Neuronal stem cell (in vitro differentiated cells): ENCODE measurements around the gene MAD1L1.
"Not testable (repeated sequence)": the region's sequence is repeated elsewhere in the genome, so short reads cannot be mapped to it uniquely, and the experiment has no call there.

Source experiments
- DNase-seq: peaks from one replicate; pipeline ENCODE4 v3.0.0-alpha.2; 2013; ENCODE audit warnings: low spot score
- H2AFZ ChIP-seq: one replicate; pipeline ENCODE4 v1.6.1; 2013; ENCODE audit warnings: mild to moderate bottlenecking, low read length, inconsistent platforms
- H2AK5ac ChIP-seq: 2 replicates; pipeline ENCODE4 v1.6.1; 2013; ENCODE audit warnings: low read depth, mild to moderate bottlenecking, inconsistent platforms, low read length, moderate library complexity, mixed read lengths
- H2BK120ac ChIP-seq: 2 replicates; pipeline ENCODE4 v1.6.1; 2013; ENCODE audit warnings: low read depth, mild to moderate bottlenecking, inconsistent platforms, low read length, moderate library complexity, mixed read lengths
- H2BK12ac ChIP-seq: one replicate; pipeline ENCODE4 v1.6.1; 2013; ENCODE audit warnings: low read length, inconsistent platforms
- H2BK15ac ChIP-seq: 2 replicates; pipeline ENCODE4 v1.6.1; 2013; ENCODE audit warnings: mild to moderate bottlenecking, low read length, inconsistent platforms, mixed read lengths
- H2BK5ac ChIP-seq: one replicate; pipeline ENCODE4 v1.6.1; 2013; ENCODE audit warnings: inconsistent platforms, mild to moderate bottlenecking, low read length, moderate library complexity
- H3K14ac ChIP-seq: one replicate; pipeline ENCODE4 v1.6.1; 2013; ENCODE audit warnings: low read length, inconsistent platforms
- H3K18ac ChIP-seq: 2 replicates; pipeline ENCODE4 v1.6.1; 2013; ENCODE audit warnings: low read length, inconsistent platforms
- H3K23ac ChIP-seq: 2 replicates; pipeline ENCODE4 v1.6.1; 2013; ENCODE audit warnings: low read depth, mild to moderate bottlenecking, mixed read lengths, low read length, inconsistent platforms; ENCODE audit not compliant: poor library complexity
- H3K27ac ChIP-seq: replicated peaks from 3 replicates; pipeline ENCODE4 v1.5.1; 2013; ENCODE audit warnings: low read length, inconsistent platforms
- H3K27me3 ChIP-seq, 3 experiments: 2 replicates each; pipeline ENCODE4 v1.6.1; 2013; ENCODE audit warnings: low read length in 3 of 3, mild to moderate bottlenecking in 2 of 3, inconsistent platforms in 1 of 3, low read depth in 1 of 3, mixed read lengths in 1 of 3, moderate library complexity in 1 of 3; ENCODE audit not compliant: control insufficient read depth in 3 of 3, insufficient read depth in 3 of 3
- H3K36me3 ChIP-seq, 2 donors: replicated peaks in 1 of 2; 2 replicates each; pipeline ENCODE4 v1.6.1; 2013; ENCODE audit warnings: low read length in 2 of 2; ENCODE audit not compliant: control insufficient read depth in 2 of 2, insufficient read depth in 2 of 2
- H3K4ac ChIP-seq: 2 replicates; pipeline ENCODE4 v1.6.1; 2013; ENCODE audit warnings: inconsistent platforms, mild to moderate bottlenecking, low read length, moderate library complexity
- H3K4me1 ChIP-seq, 2 donors: 1 replicate in 1 of 2; 2 replicates in 1 of 2; pipeline ENCODE4 v1.6.1; 2013; ENCODE audit warnings: low read length in 2 of 2, low read depth in 1 of 2; ENCODE audit not compliant: control insufficient read depth in 2 of 2, insufficient read depth in 1 of 2
- H3K4me2 ChIP-seq: one replicate; pipeline ENCODE4 v1.6.1; 2013; ENCODE audit warnings: mild to moderate bottlenecking, low read length, inconsistent platforms; ENCODE audit not compliant: insufficient read depth, poor library complexity, severe bottlenecking
- H3K4me3 ChIP-seq, 2 donors: 2 replicates each; pipeline ENCODE4 v1.5.1; 2013; ENCODE audit warnings: low read length in 2 of 2, mild to moderate bottlenecking in 2 of 2, inconsistent platforms in 1 of 2, moderate library complexity in 1 of 2
- H3K79me1 ChIP-seq: one replicate; pipeline ENCODE4 v1.6.1; 2013; ENCODE audit warnings: low read depth, mild to moderate bottlenecking, inconsistent platforms, low read length, moderate library complexity
- H3K9ac ChIP-seq: one replicate; pipeline ENCODE4 v1.6.1; 2013; ENCODE audit warnings: mild to moderate bottlenecking, low read depth, low read length, inconsistent platforms; ENCODE audit not compliant: poor library complexity
- H3K9me3 ChIP-seq, 2 donors: replicated peaks in 1 of 2; 2 replicates each; pipeline versions ENCODE3 to v1.6.1; 2013; ENCODE audit warnings: low read length in 2 of 2, mild to moderate bottlenecking in 2 of 2, inconsistent platforms in 1 of 2, low read depth in 1 of 2, mixed read lengths in 1 of 2, moderate library complexity in 1 of 2; ENCODE audit not compliant: control insufficient read depth in 2 of 2, insufficient read depth in 1 of 2
- H4K8ac ChIP-seq: one replicate; pipeline ENCODE4 v1.6.1; 2013; ENCODE audit warnings: low read depth, mild to moderate bottlenecking, inconsistent platforms, low read length, moderate library complexity
- H4K91ac ChIP-seq: one replicate; pipeline ENCODE4 v1.6.1; 2013; ENCODE audit warnings: low read length, low read depth, mild to moderate bottlenecking, inconsistent platforms; ENCODE audit not compliant: poor library complexity
- WGBS, 2 donors: extraction: QIAGEN DNeasy Blood & Tissue Kit; methylation state at CpG; one replicate each; pipeline ENCODE4 v1.1.7; 2013; ENCODE audit warnings: missing lambda C conversion rate in 2 of 2, mixed read lengths in 1 of 2; ENCODE audit not compliant: insufficient read length in 2 of 2, insufficient replicate concordance in 1 of 2; ENCODE audit errors: extremely low coverage in 2 of 2; 5-methylcytosine and 5-hydroxymethylcytosine counted together

Gene MAD1L1

DNA sequence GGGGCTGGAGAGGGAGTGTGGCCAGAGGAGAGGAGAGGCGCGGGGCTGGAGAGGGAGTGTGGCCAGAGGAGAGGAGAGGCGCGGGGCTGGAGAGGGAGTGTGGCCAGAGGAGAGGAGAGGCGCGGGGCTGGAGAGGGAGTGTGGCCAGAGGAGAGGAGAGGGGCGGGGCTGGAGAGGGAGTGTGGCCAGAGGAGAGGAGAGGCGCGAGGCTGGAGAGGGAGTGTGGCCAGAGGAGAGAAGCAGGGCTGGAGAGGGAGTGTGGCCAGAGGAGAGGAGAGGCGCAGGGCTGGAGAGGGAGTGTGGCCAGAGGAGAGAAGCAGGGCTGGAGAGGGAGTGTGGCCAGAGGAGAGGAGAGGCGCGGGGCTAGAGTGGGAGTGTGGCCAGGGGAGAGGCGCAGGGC, 174.5 kb downstream of the MAD1L1 start:
- H3K14ac ChIP-seq, H3K4me3 ChIP-seq, H3K18ac ChIP-seq, H3K9ac ChIP-seq, H3K4ac ChIP-seq, H3K4me2 ChIP-seq, H3K27me3 ChIP-seq, H3K79me1 ChIP-seq, H2AFZ ChIP-seq, H2BK5ac ChIP-seq, H3K4me1 ChIP-seq, DNase-seq, H4K8ac ChIP-seq, H3K36me3 ChIP-seq, H2BK15ac ChIP-seq, H2BK120ac ChIP-seq, H2BK12ac ChIP-seq, H4K91ac ChIP-seq, H3K23ac ChIP-seq, H3K27ac ChIP-seq, H2AK5ac ChIP-seq: not testable (repeated sequence)
- H3K9me3 ChIP-seq: peaks cover 14 to 17% of the 10 kb centered on the region in 2 donors
- WGBS, 2 donors: no CpG with 5 or more reads among the region's 13 CpGs

DNA sequence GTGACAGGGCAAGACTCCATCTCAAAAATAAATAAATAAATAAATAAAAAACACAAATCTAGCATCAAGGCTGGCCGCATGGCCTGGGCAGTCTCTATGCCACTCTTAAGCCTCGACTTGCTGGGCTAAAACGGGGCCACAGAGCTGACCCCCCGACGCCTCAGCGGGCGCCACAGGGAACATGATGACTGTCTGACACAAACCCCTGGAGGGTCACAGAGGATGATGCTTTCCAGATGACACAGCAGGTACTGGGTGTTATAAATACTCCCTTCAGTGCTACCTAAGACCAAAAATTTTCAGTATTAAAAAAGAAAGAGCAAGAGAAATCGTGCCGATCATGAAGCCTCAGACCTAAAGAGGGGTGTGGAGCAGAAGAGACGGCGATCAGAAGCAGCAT, 176.8 kb downstream of the MAD1L1 start:
- no peak overlapping the region for H3K4ac ChIP-seq
- peaks cover 11 to 16% of the 10 kb centered on the region in 2 donors for H3K9me3 ChIP-seq
- H4K91ac ChIP-seq: no peak overlapping the region
- H3K4me1 ChIP-seq: peaks cover 3 to 4% of the 10 kb centered on the region in 2 donors
- H2BK15ac ChIP-seq: no peak overlapping the region
- no peak overlapping the region for H2AFZ ChIP-seq
- no peak overlapping the region for H4K8ac ChIP-seq
- H2BK5ac ChIP-seq: no peak overlapping the region
- H3K14ac ChIP-seq: peak overlapping the region; percentile 6
- no peak for DNase-seq
- no peak overlapping the region for H2BK120ac ChIP-seq
- H3K9ac ChIP-seq: no peak overlapping the region
- no peak overlapping the region for H3K18ac ChIP-seq
- H3K36me3 ChIP-seq: peaks cover 0 to 4% of the 10 kb centered on the region in 2 donors
- H3K27ac ChIP-seq: no peak overlapping the region
- H2AK5ac ChIP-seq: no peak overlapping the region
- H3K27me3 ChIP-seq: no peaks in the 10 kb centered on the region
- H3K4me3 ChIP-seq: no peak overlapping the region
- H3K23ac ChIP-seq: no peak overlapping the region
- H3K79me1 ChIP-seq: peaks cover 14% of the 10 kb centered on the region
- no peak overlapping the region for H2BK12ac ChIP-seq
- WGBS, 2 donors: no CpG with 5 or more reads among the region's 11 CpGs
- H3K4me2 ChIP-seq: no peak overlapping the region

DNA sequence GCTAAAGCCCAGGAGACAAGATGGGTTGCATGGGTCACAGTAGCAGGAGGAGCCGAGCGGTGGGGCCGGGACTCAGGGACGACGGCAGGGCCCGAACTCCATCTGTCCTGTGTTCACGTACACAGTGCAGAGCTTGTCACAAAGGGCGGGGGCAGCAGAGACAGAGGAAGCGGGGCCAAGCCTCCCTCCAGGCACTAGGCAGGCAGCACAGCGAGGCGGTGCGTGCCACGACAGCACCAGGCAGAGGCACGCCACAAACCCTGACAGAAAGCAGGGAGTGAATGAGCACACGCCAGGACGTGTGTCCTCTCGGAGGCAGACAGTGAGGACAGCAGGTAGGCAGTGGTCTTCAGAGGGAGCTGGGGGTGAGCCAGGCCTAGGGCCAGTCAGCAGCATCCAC, 177.8 kb downstream of the MAD1L1 start:
- H3K4me2 ChIP-seq: no peak overlapping the region
- no peak overlapping the region for H2BK15ac ChIP-seq
- H3K27ac ChIP-seq: no peak overlapping the region
- H4K8ac ChIP-seq: no peak overlapping the region
- peaks cover 0 to 4% of the 10 kb centered on the region in 2 donors for H3K36me3 ChIP-seq
- H3K79me1 ChIP-seq: peaks cover 14% of the 10 kb centered on the region
- no CpG with 5 or more reads among the region's 17 CpGs for WGBS, 2 donors
- peaks cover 5 to 6% of the 10 kb centered on the region in 2 donors for H3K9me3 ChIP-seq
- peak overlapping the region in 1 of 2 donors; percentile 22 for H3K4me3 ChIP-seq
- H2AFZ ChIP-seq: no peak overlapping the region
- H3K18ac ChIP-seq: peak overlapping the region; percentile 72
- H3K4me1 ChIP-seq: peaks cover 3 to 4% of the 10 kb centered on the region in 2 donors
- no peaks in the 10 kb centered on the region for H3K27me3 ChIP-seq
- H3K4ac ChIP-seq: no peak overlapping the region
- DNase-seq: no peak
- H3K14ac ChIP-seq: peak overlapping the region; percentile 89
- H3K9ac ChIP-seq: no peak overlapping the region
- no peak overlapping the region for H4K91ac ChIP-seq
- no peak overlapping the region for H2BK120ac ChIP-seq
- H2AK5ac ChIP-seq: no peak overlapping the region
- H2BK5ac ChIP-seq: peak overlapping the region; percentile 95
- peak overlapping the region; percentile 91 for H3K23ac ChIP-seq
- peak overlapping the region; percentile 11 for H2BK12ac ChIP-seq

DNA sequence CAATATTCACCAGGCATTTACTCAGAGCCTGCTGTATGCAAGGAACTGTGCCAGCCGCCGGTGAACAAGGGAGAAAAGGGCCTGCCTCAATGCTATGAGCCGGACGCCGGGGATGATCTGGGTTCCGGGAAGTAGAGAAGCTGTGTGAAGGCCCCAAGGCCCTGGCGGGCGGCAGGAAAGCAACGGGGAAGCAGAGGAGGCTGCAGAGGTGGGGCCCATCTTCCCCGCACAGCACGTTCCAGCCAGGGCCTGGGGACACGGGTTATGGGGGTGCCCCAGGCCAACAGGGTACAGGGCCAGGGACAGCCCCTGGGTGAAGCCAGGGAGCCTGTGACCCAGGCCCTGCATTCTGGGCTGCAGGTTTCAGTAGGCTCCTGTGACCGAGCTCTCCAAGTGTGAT, 179.3 kb downstream of the MAD1L1 start:
- H2BK15ac ChIP-seq: no peak overlapping the region
- no peak overlapping the region for H3K4ac ChIP-seq
- no peak overlapping the region for H3K23ac ChIP-seq
- H3K14ac ChIP-seq: no peak overlapping the region
- no CpG with 5 or more reads among the region's 13 CpGs for WGBS, 2 donors
- peak overlapping the region; percentile 65 for H4K8ac ChIP-seq
- H2BK12ac ChIP-seq: no peak overlapping the region
- H3K4me2 ChIP-seq: no peak overlapping the region
- DNase-seq: no peak
- H3K79me1 ChIP-seq: peaks cover 14% of the 10 kb centered on the region
- H3K36me3 ChIP-seq: peaks cover 0 to 1% of the 10 kb centered on the region in 2 donors
- peaks cover 3 to 4% of the 10 kb centered on the region in 2 donors for H3K4me1 ChIP-seq
- H3K9me3 ChIP-seq: no peaks in the 10 kb centered on the region
- H2AK5ac ChIP-seq: no peak overlapping the region
- H3K18ac ChIP-seq: peak overlapping the region; percentile 17
- H2AFZ ChIP-seq: no peak overlapping the region
- H2BK120ac ChIP-seq: no peak overlapping the region
- no peak overlapping the region for H3K9ac ChIP-seq
- H2BK5ac ChIP-seq: peak overlapping the region; percentile 39
- no peak overlapping the region for H3K4me3 ChIP-seq
- H3K27me3 ChIP-seq: no peaks in the 10 kb centered on the region
- H3K27ac ChIP-seq: no peak overlapping the region
- H4K91ac ChIP-seq: no peak overlapping the region
